Measurements from ENCODE around the gene ATP8A2.
A peak's percentile ranks its signal among the peaks of the same experiment; 100 is the strongest.

The ATP8A2 gene

DNA sequence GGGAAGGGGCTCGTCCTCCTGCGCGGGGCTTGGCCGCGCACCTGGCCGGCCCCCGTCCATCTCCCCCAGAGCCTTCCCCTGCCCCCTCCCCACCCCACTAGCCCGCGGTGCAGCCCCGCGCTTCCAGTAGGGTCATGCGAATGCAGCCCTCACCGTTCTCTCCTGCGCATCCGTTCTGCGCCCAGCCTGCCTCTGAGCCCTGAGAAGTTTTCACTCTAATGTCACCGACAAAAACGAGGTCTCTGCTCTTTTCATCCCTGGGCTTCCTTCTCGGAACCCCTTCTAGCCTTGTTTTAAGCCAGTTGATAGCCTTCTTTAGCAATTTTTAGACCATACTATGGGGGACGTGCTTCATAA lies 97.4 kb downstream of the ATP8A2 start:
- Histone ChIP-seq H3K23ac (ENCODE audit: low read length in 2 of 2) (peak overlapping the region in 1 of 2 experiments; percentile 43), H2BK120ac (ENCODE audit: low read depth, low read length) (no peak overlapping the region), H3K9ac (ENCODE audit: low read length) (no peak overlapping the region), H3K36me3 (ENCODE audit: control insufficient read depth in 1 of 2, insufficient read depth in 2 of 2, low read depth in 1 of 2, low read length in 2 of 2) (no peaks in the 10 kb centered on the region), H2BK15ac (ENCODE audit: low read depth, poor library complexity, severe bottlenecking) (no peak overlapping the region), H3K79me1 (replicated peaks; ENCODE audit: low read length, poor library complexity, severe bottlenecking) (no peaks in the 10 kb centered on the region), H3K4ac (ENCODE audit: low read depth in 1 of 2, low read length in 2 of 2) (no peak overlapping the region), H3K14ac (ENCODE audit: low read length in 2 of 2) (no peak overlapping the region), H4K91ac (ENCODE audit: low read length) (no peak overlapping the region), H3K4me3 (ENCODE audit: insufficient read depth in 1 of 2, low read depth in 1 of 2, low read length in 2 of 2) (peak overlapping the region in 1 of 2 experiments; percentile 64), H2BK5ac (ENCODE audit: low read depth, low read length, poor library complexity, severe bottlenecking) (no peak overlapping the region), H3K27me3 (ENCODE audit: control insufficient read depth in 1 of 2, insufficient read depth in 1 of 2, low read length in 2 of 2) (peaks cover 6 to 27% of the 10 kb centered on the region in 2 experiments), H3K27ac (ENCODE audit: low read length, poor library complexity, severe bottlenecking) (no peak overlapping the region), H3K4me2 (ENCODE audit: low read length, poor library complexity, severe bottlenecking) (peak overlapping the region; percentile 98), H2AK5ac (ENCODE audit: low read length, severe bottlenecking) (no peak overlapping the region), H4K8ac (ENCODE audit: low read length) (no peak overlapping the region), H2BK12ac (ENCODE audit: low read length in 2 of 2) (no peak overlapping the region), H3K9me3 (ENCODE audit: control insufficient read depth, low read length) (no peaks in the 10 kb centered on the region), H3K18ac (ENCODE audit: low read depth in 1 of 2, low read length in 2 of 2) (no peak overlapping the region), H3K4me1 (ENCODE audit: control insufficient read depth, insufficient read depth, low read depth, low read length) (peaks cover 10% of the 10 kb centered on the region), H2AFZ (ENCODE audit: low read depth, low read length) (no peak overlapping the region)
- no peak for DNase-seq
- WGBS, result 10% methylated on average over 20 of the region's 20 CpGs

GRCh38 chr13:25473864-25474263 lies 102.1 kb downstream of the ATP8A2 start:
- Histone ChIP-seq H2BK120ac (ENCODE audit: low read depth, low read length) (no peak overlapping the region), H3K4me3 (ENCODE audit: insufficient read depth in 1 of 2, low read depth in 1 of 2, low read length in 2 of 2) (no peak overlapping the region), H3K4me1 (ENCODE audit: control insufficient read depth, insufficient read depth, low read depth, low read length) (peaks cover 4% of the 10 kb centered on the region), H2BK12ac (ENCODE audit: low read length in 2 of 2) (no peak overlapping the region), H4K8ac (ENCODE audit: low read length) (no peak overlapping the region), H2BK15ac (ENCODE audit: low read depth, poor library complexity, severe bottlenecking) (no peak overlapping the region), H3K36me3 (ENCODE audit: control insufficient read depth in 1 of 2, insufficient read depth in 2 of 2, low read depth in 1 of 2, low read length in 2 of 2) (no peaks in the 10 kb centered on the region), H3K27me3 (ENCODE audit: control insufficient read depth in 1 of 2, insufficient read depth in 1 of 2, low read length in 2 of 2) (peaks cover 6 to 19% of the 10 kb centered on the region in 2 experiments), H3K14ac (ENCODE audit: low read length in 2 of 2) (no peak overlapping the region), H2AFZ (ENCODE audit: low read depth, low read length) (no peak overlapping the region), H4K91ac (ENCODE audit: low read length) (no peak overlapping the region), H2BK5ac (ENCODE audit: low read depth, low read length, poor library complexity, severe bottlenecking) (no peak overlapping the region), H3K9me3 (ENCODE audit: control insufficient read depth, low read length) (no peaks in the 10 kb centered on the region), H3K18ac (ENCODE audit: low read depth in 1 of 2, low read length in 2 of 2) (no peak overlapping the region), H3K23ac (ENCODE audit: low read length in 2 of 2) (no peak overlapping the region), H3K4me2 (ENCODE audit: low read length, poor library complexity, severe bottlenecking) (no peak overlapping the region), H3K27ac (ENCODE audit: low read length, poor library complexity, severe bottlenecking) (no peak overlapping the region), H3K79me1 (replicated peaks; ENCODE audit: low read length, poor library complexity, severe bottlenecking) (no peaks in the 10 kb centered on the region), H3K9ac (ENCODE audit: low read length) (no peak overlapping the region), H3K4ac (ENCODE audit: low read depth in 1 of 2, low read length in 2 of 2) (no peak overlapping the region), H2AK5ac (ENCODE audit: low read length, severe bottlenecking) (no peak overlapping the region)
- DNase-seq, result no peak
- 53% methylated on average over 2 of the region's 2 CpGs for WGBS

DNA sequence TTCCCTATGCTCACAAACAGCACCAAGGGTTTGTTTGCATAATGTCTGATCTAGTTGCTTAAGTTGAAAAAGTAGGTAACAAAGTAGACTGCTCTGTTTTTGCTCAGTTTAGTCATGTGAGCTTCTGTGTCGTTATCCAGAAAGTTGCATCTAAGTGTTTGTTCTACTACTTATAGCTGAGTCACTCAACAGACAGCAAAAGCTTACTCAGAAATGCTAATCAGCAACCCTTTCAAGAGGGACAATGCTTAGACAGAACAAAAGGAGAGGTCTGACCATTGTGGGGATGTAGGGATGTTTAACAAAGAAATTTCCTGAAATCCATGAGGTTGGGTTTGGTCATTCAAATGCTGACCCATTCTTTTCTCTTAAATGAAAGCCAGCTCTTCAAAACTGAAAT lies 106.4 kb downstream of the ATP8A2 start:
- Histone ChIP-seq H3K9ac (ENCODE audit: low read length) (no peak overlapping the region), H2BK12ac (ENCODE audit: low read length in 2 of 2) (no peak overlapping the region), H3K36me3 (ENCODE audit: control insufficient read depth in 1 of 2, insufficient read depth in 2 of 2, low read depth in 1 of 2, low read length in 2 of 2) (no peaks in the 10 kb centered on the region), H3K79me1 (replicated peaks; ENCODE audit: low read length, poor library complexity, severe bottlenecking) (no peaks in the 10 kb centered on the region), H2BK5ac (ENCODE audit: low read depth, low read length, poor library complexity, severe bottlenecking) (no peak overlapping the region), H3K4me3 (ENCODE audit: insufficient read depth in 1 of 2, low read depth in 1 of 2, low read length in 2 of 2) (no peak overlapping the region), H3K18ac (ENCODE audit: low read depth in 1 of 2, low read length in 2 of 2) (no peak overlapping the region), H2AFZ (ENCODE audit: low read depth, low read length) (no peak overlapping the region), H2BK15ac (ENCODE audit: low read depth, poor library complexity, severe bottlenecking) (no peak overlapping the region), H3K4me1 (ENCODE audit: control insufficient read depth, insufficient read depth, low read depth, low read length) (no peaks in the 10 kb centered on the region), H3K23ac (ENCODE audit: low read length in 2 of 2) (no peak overlapping the region), H3K4me2 (ENCODE audit: low read length, poor library complexity, severe bottlenecking) (no peak overlapping the region), H4K8ac (ENCODE audit: low read length) (no peak overlapping the region), H2BK120ac (ENCODE audit: low read depth, low read length) (no peak overlapping the region), H3K27ac (ENCODE audit: low read length, poor library complexity, severe bottlenecking) (no peak overlapping the region), H3K4ac (ENCODE audit: low read depth in 1 of 2, low read length in 2 of 2) (no peak overlapping the region), H3K27me3 (ENCODE audit: control insufficient read depth in 1 of 2, insufficient read depth in 1 of 2, low read length in 2 of 2) (no peaks in the 10 kb centered on the region), H4K91ac (ENCODE audit: low read length) (no peak overlapping the region), H2AK5ac (ENCODE audit: low read length, severe bottlenecking) (no peak overlapping the region), H3K9me3 (ENCODE audit: control insufficient read depth, low read length) (peaks cover 4% of the 10 kb centered on the region), H3K14ac (ENCODE audit: low read length in 2 of 2) (no peak overlapping the region)
- WGBS, result 40% methylated on average over 1 of the region's 1 CpG
- peak; percentile 1 for DNase-seq

- no peak overlapping the region for H3K4ac ChIP-seq (ENCODE audit: low read depth in 1 of 2, low read length in 2 of 2)
- H3K18ac ChIP-seq (ENCODE audit: low read depth in 1 of 2, low read length in 2 of 2), result no peak overlapping the region
- no peaks in the 10 kb centered on the region for H3K36me3 ChIP-seq (ENCODE audit: control insufficient read depth in 1 of 2, insufficient read depth in 2 of 2, low read depth in 1 of 2, low read length in 2 of 2)
- peaks cover 0 to 12% of the 10 kb centered on the region in 2 experiments for H3K27me3 ChIP-seq (ENCODE audit: control insufficient read depth in 1 of 2, insufficient read depth in 1 of 2, low read length in 2 of 2)
- H3K4me3 ChIP-seq (ENCODE audit: insufficient read depth in 1 of 2, low read depth in 1 of 2, low read length in 2 of 2), result no peak overlapping the region
- no peak overlapping the region for H3K23ac ChIP-seq (ENCODE audit: low read length in 2 of 2)
- H3K4me2 ChIP-seq (ENCODE audit: low read length, poor library complexity, severe bottlenecking), result no peak overlapping the region
- no peak for DNase-seq
- no peak overlapping the region for H2AFZ ChIP-seq (ENCODE audit: low read depth, low read length)
- no peak overlapping the region for H2BK5ac ChIP-seq (ENCODE audit: low read depth, low read length, poor library complexity, severe bottlenecking)
- H2BK15ac ChIP-seq (ENCODE audit: low read depth, poor library complexity, severe bottlenecking), result no peak overlapping the region
- no peak overlapping the region for H2BK12ac ChIP-seq (ENCODE audit: low read length in 2 of 2)
- no peak overlapping the region for H3K14ac ChIP-seq (ENCODE audit: low read length in 2 of 2)
- H2BK120ac ChIP-seq (ENCODE audit: low read depth, low read length), result no peak overlapping the region
- H3K27ac ChIP-seq (ENCODE audit: low read length, poor library complexity, severe bottlenecking), result no peak overlapping the region
- H3K9ac ChIP-seq (ENCODE audit: low read length), result no peak overlapping the region
- H3K79me1 ChIP-seq (replicated peaks; ENCODE audit: low read length, poor library complexity, severe bottlenecking), result peaks cover 2% of the 10 kb centered on the region
- H2AK5ac ChIP-seq (ENCODE audit: low read length, severe bottlenecking), result no peak overlapping the region
- WGBS, result 55% methylated on average over 12 of the region's 12 CpGs
- H4K91ac ChIP-seq (ENCODE audit: low read length), result no peak overlapping the region
- H3K4me1 ChIP-seq (ENCODE audit: control insufficient read depth, insufficient read depth, low read depth, low read length), result no peaks in the 10 kb centered on the region
- H3K9me3 ChIP-seq (ENCODE audit: control insufficient read depth, low read length), result no peaks in the 10 kb centered on the region
- no peak overlapping the region for H4K8ac ChIP-seq (ENCODE audit: low read length)
Measured at GRCh38 chr13:25489238-25489637, 117.5 kb downstream of the ATP8A2 start.
